IMR-90 (cell line): ENCODE data around the gene PPP1R2. TPM values are rescaled to one million over a fixed set of nuclear protein-coding genes. Genes with fewer than 3 reads are reported as not detected.

ENCODE experiments used
- ATAC-seq: fragments of 200-7000 bp; cut with Tn5 transposase; 2 replicates; pipeline ENCODE4 v1.9.1; 2020; ENCODE audit warnings: low read depth, mild to moderate bottlenecking, moderate library complexity
- BruUV-seq: library from RNA; stranded (reverse); fragments of 400-500 nt; replicated peaks from 2 replicates; lab custom pipeline; 2021; lab: Mats Ljungman, UMichigan
- CTCF ChIA-PET: fragments of 300-600 bp; formaldehyde crosslinking; extraction: SDS; loops from one replicate; lab custom pipeline; 2021; ENCODE audit warnings: antibody characterized with exemption; lab: Yijun Ruan, JAX
- POLR2A ChIA-PET: fragments of 300-600 bp; sonication (Branson Sonifier 250); formaldehyde crosslinking; loops from one replicate; lab custom pipeline; 2022; ENCODE audit warnings: antibody characterized with exemption; ENCODE audit not compliant: unreplicated experiment; lab: Charles Lee
- DNase-seq: peaks from one replicate; pipeline ENCODE4 v3.0.0; 2013
- H2AFZ ChIP-seq: replicated peaks from 2 replicates; pipeline ENCODE3; 2013; ENCODE audit warnings: low read length, mild to moderate bottlenecking; ENCODE audit not compliant: poor library complexity
- H2AK5ac ChIP-seq: 2 replicates; pipeline ENCODE4 v1.6.1; 2013; ENCODE audit warnings: low read depth, low read length, inconsistent platforms
- H2AK9ac ChIP-seq: replicated peaks from 2 replicates; pipeline ENCODE3; 2013; ENCODE audit warnings: mild to moderate bottlenecking, low read depth, low read length, moderate library complexity; ENCODE audit not compliant: poor library complexity
- H2BK120ac ChIP-seq: 2 replicates; pipeline ENCODE4 v1.6.1; 2013; ENCODE audit warnings: low read depth, low read length, inconsistent platforms
- H2BK15ac ChIP-seq: 3 replicates; pipeline ENCODE4 v1.6.1; 2013; ENCODE audit warnings: low read depth, low read length, inconsistent platforms
- H2BK20ac ChIP-seq: 2 replicates; pipeline ENCODE4 v1.6.1; 2013; ENCODE audit warnings: low read depth, mild to moderate bottlenecking, inconsistent platforms, low read length, moderate library complexity
- H2BK5ac ChIP-seq: 2 replicates; pipeline ENCODE4 v1.6.1; 2013; ENCODE audit warnings: mild to moderate bottlenecking, low read depth, low read length, inconsistent platforms; ENCODE audit not compliant: poor library complexity, severe bottlenecking
- H3K14ac ChIP-seq: replicated peaks from 2 replicates; pipeline ENCODE4 v1.6.1; 2013; ENCODE audit warnings: low read depth, low read length, inconsistent platforms
- H3K18ac ChIP-seq: 2 replicates; pipeline ENCODE4 v1.6.1; 2013; ENCODE audit warnings: low read depth, low read length, control low read depth
- H3K23ac ChIP-seq: 2 replicates; pipeline ENCODE4 v1.6.1; 2013; ENCODE audit warnings: low read depth, low read length, inconsistent platforms
- H3K27ac ChIP-seq: 2 replicates; pipeline ENCODE4 v1.5.1; 2013; ENCODE audit warnings: mild to moderate bottlenecking, control low read depth, low read length; ENCODE audit not compliant: insufficient read depth
- H3K27me3 ChIP-seq: 2 replicates; pipeline ENCODE4 v1.6.1; 2013; ENCODE audit warnings: low read length; ENCODE audit not compliant: control insufficient read depth, insufficient read depth
- H3K36me3 ChIP-seq: 2 replicates; pipeline ENCODE4 v1.6.1; 2013; ENCODE audit warnings: low read length, mixed read lengths; ENCODE audit not compliant: control insufficient read depth, insufficient read depth
- H3K4ac ChIP-seq: 2 replicates; pipeline ENCODE4 v1.6.1; 2013; ENCODE audit warnings: low read depth, low read length, inconsistent platforms
- H3K4me1 ChIP-seq: 2 replicates; pipeline ENCODE4 v1.6.1; 2013; ENCODE audit warnings: low read length, mixed read lengths; ENCODE audit not compliant: control insufficient read depth, insufficient read depth
- H3K4me2 ChIP-seq: 2 replicates; pipeline ENCODE4 v1.6.1; 2013; ENCODE audit warnings: low read depth, mild to moderate bottlenecking, control low read depth, low read length, moderate library complexity
- H3K4me3 ChIP-seq: 2 replicates; pipeline ENCODE4 v1.5.1; 2013; ENCODE audit warnings: low read depth, mild to moderate bottlenecking, control low read depth, low read length, moderate library complexity; ENCODE audit not compliant: insufficient read depth
- H3K56ac ChIP-seq: 2 replicates; pipeline ENCODE4 v1.6.1; 2013; ENCODE audit warnings: low read length, inconsistent platforms; ENCODE audit not compliant: insufficient read depth; ENCODE audit errors: extremely low read depth
- H3K79me1 ChIP-seq, 2 experiments: 2 replicates each; pipeline ENCODE4 v1.6.1; 2013; ENCODE audit warnings: low read length in 2 of 2, inconsistent platforms in 1 of 2, low read depth in 1 of 2
- H3K9ac ChIP-seq: 2 replicates; pipeline ENCODE4 v1.6.1; 2013; ENCODE audit warnings: low read depth, low read length, control low read depth
- H3K9me1 ChIP-seq: 2 replicates; pipeline ENCODE4 v1.6.1; 2013; ENCODE audit warnings: low read length, inconsistent platforms; ENCODE audit not compliant: insufficient read depth
- H3K9me3 ChIP-seq: 2 replicates; pipeline ENCODE4 v1.6.1; 2013; ENCODE audit warnings: low read length; ENCODE audit not compliant: control insufficient read depth, insufficient read depth
- H4K20me1 ChIP-seq: 2 replicates; pipeline ENCODE4 v1.6.1; 2013; ENCODE audit warnings: low read length, inconsistent platforms; ENCODE audit not compliant: insufficient read depth
- H4K5ac ChIP-seq: 2 replicates; pipeline ENCODE4 v1.6.1; 2013; ENCODE audit warnings: mild to moderate bottlenecking, low read depth, low read length, control low read depth
- H4K8ac ChIP-seq, 2 experiments: 2 replicates each; pipeline ENCODE4 v1.6.1; 2013; ENCODE audit warnings: low read depth in 2 of 2, low read length in 2 of 2, control low read depth in 1 of 2, inconsistent platforms in 1 of 2
- H4K91ac ChIP-seq: 2 replicates; pipeline ENCODE4 v1.6.1; 2013; ENCODE audit warnings: low read depth, low read length, inconsistent platforms; ENCODE audit not compliant: insufficient read depth
- BHLHE40 ChIP-seq: fragments of 150-350 bp; IDR thresholded peaks from 2 replicates; pipeline ENCODE4 v1.6.1; 2016; ENCODE audit warnings: mild to moderate bottlenecking, low read depth, low read length
- CEBPB ChIP-seq: IDR thresholded peaks from 2 replicates; pipeline ENCODE4 v1.6.1; 2012; ENCODE audit warnings: low read depth, low read length, improper control_type of control experiment
- CHD1 ChIP-seq: IDR thresholded peaks from 2 replicates; pipeline ENCODE4 v1.6.1; 2012; ENCODE audit warnings: low read depth, low read length, improper control_type of control experiment
- CTCF ChIP-seq: conservative IDR thresholded peaks from 2 replicates; pipeline ENCODE4 v1.5.1; 2012; ENCODE audit warnings: mild to moderate bottlenecking, low read depth, low read length, improper control_type of control experiment
- ELK1 ChIP-seq: fragments of 150-350 bp; IDR thresholded peaks from 2 replicates; pipeline ENCODE4 v1.6.1; 2016; ENCODE audit warnings: low read depth, mild to moderate bottlenecking, low read length, moderate library complexity, borderline replicate concordance
- FOS ChIP-seq: fragments of 150-350 bp; IDR thresholded peaks from 2 replicates; pipeline ENCODE4 v1.6.1; 2016; ENCODE audit warnings: low read depth, low read length
- MAFK ChIP-seq: IDR thresholded peaks from 2 replicates; pipeline ENCODE4 v1.6.1; 2012; ENCODE audit warnings: low read depth, low read length, improper control_type of control experiment
- MAZ ChIP-seq: IDR thresholded peaks from 2 replicates; pipeline ENCODE4 v1.6.1; 2012; ENCODE audit warnings: low read depth, mild to moderate bottlenecking, low read length, improper control_type of control experiment, moderate library complexity, borderline replicate concordance
- MXI1 ChIP-seq: IDR thresholded peaks from 2 replicates; pipeline ENCODE4 v1.6.1; 2012; ENCODE audit warnings: low read depth, mild to moderate bottlenecking, low read length, moderate library complexity, borderline replicate concordance
- NFE2L2 ChIP-seq: fragments of 150-350 bp; IDR thresholded peaks from 2 replicates; pipeline ENCODE4 v1.6.1; 2016; ENCODE audit warnings: low read depth, mild to moderate bottlenecking, low read length
- POLR2A ChIP-seq: IDR thresholded peaks from 2 replicates; pipeline ENCODE4 v1.6.1; 2012; ENCODE audit warnings: mild to moderate bottlenecking, low read depth, low read length
- RAD21 ChIP-seq: IDR thresholded peaks from 2 replicates; pipeline ENCODE4 v1.6.1; 2012; ENCODE audit warnings: low read length, improper control_type of control experiment
- RCOR1 ChIP-seq: IDR thresholded peaks from 2 replicates; pipeline ENCODE4 v1.6.1; 2012; ENCODE audit warnings: mild to moderate bottlenecking, low read length, improper control_type of control experiment; ENCODE audit not compliant: insufficient replicate concordance
- RFX5 ChIP-seq: IDR thresholded peaks from 2 replicates; pipeline ENCODE4 v1.8.0; 2012; ENCODE audit warnings: low read depth, mild to moderate bottlenecking, low read length, moderate library complexity
- SMC3 ChIP-seq: fragments of 150-350 bp; IDR thresholded peaks from 2 replicates; pipeline ENCODE4 v1.6.1; 2016; ENCODE audit warnings: low read depth, mild to moderate bottlenecking, antibody characterized with exemption, low read length, moderate library complexity
- USF2 ChIP-seq: fragments of 150-350 bp; IDR thresholded peaks from 2 replicates; pipeline ENCODE4 v1.6.1; 2017; ENCODE audit warnings: mild to moderate bottlenecking, antibody characterized with exemption, low read length, low read depth
- WGBS, 2 experiments: methylation state at CpG; one replicate each; pipeline versions ENCODE4 v1.1.5 to v1.1.7; 2013; ENCODE audit warnings: missing lambda C conversion rate in 2 of 2; ENCODE audit not compliant: insufficient read length in 1 of 2; ENCODE audit errors: extremely low coverage in 2 of 2; 5-methylcytosine and 5-hydroxymethylcytosine counted together
- dilution Hi-C: fragments of 300-500 bp; cut with HindIII; formaldehyde crosslinking; loops from one replicate; pipeline ENCODE4 v1.14.3; 2018; ENCODE audit warnings: low sequenced_read_pairs; ENCODE audit not compliant: unreplicated experiment
- in situ Hi-C: fragments of 300-500 bp; cut with MboI; formaldehyde crosslinking; loops from 3 replicates; pipeline ENCODE4 v1.14.3; 2019; ENCODE audit warnings: low sequenced_read_pairs, inconsistent platforms, mixed read lengths
- intact Hi-C: fragments of 100-400 bp; cut with micrococcal nuclease; formaldehyde crosslinking; loops from 2 replicates; pipeline ENCODE4 v1.10.0; 2022
- polyA plus RNA-seq, 3 experiments: library from polyadenylated mRNA; depleted of rRNA; stranded (reverse); fragments of >200 nt; gene quantifications; 2 replicates each; pipeline ENCODE4 v1.2.3, GENCODE V29; 2012; ENCODE audit warnings: low replicate concordance in 1 of 3
- total RNA-seq: library from RNA; depleted of rRNA; stranded (reverse); fragments of >200 nt; gene quantifications from 2 replicates; pipeline ENCODE4 v1.2.3, GENCODE V29; 2012

PPP1R2 gene
- total and polyA plus RNA-seq, 2 of the 4 experiments (the other 2 are of a cell fraction) = 9.2 to 36.0 TPM

GRCh38 chr3:195544634-195545033 lies 1.5 kb upstream of the PPP1R2 start:
- 20% methylated on average over 1 of the region's 3 CpGs; no CpG with 5 or more reads in 1 of the 2 experiments for WGBS, 2 experiments
- Histone ChIP-seq H3K23ac (no peak overlapping the region), H2BK5ac (no peak overlapping the region), H3K9me1 (peaks cover 7% of the 10 kb centered on the region), H4K20me1 (peaks cover 19% of the 10 kb centered on the region; the same call in 1 of the 2 replicates), H3K4me3 (no peak overlapping the region), H2BK20ac (no peak overlapping the region), H2BK120ac (no peak overlapping the region), H3K27me3 (peaks cover 4% of the 10 kb centered on the region; the same call in 1 of the 2 replicates), H3K79me1 (peaks cover 9 to 27% of the 10 kb centered on the region in 2 experiments; a peak in 3 of 4 replicates), H3K9me3 (no peaks in the 10 kb centered on the region), H3K36me3 (0 out of 2 replicates have a peak, but pooled peaks cover 1% of the 10 kb centered on the region), H3K18ac (no peak overlapping the region), H3K9ac (no peak overlapping the region), H2BK15ac (no peak overlapping the region), H3K4ac (no peak overlapping the region), H4K8ac (no peak overlapping the region), H3K56ac (no peak overlapping the region), H2AK5ac (no peak overlapping the region), H2AFZ (no peak overlapping the region), H4K91ac (no peak overlapping the region), H3K4me1 (peaks cover 4% of the 10 kb centered on the region), H3K27ac (no peak overlapping the region), H3K4me2 (no peak overlapping the region), H4K5ac (no peak overlapping the region), H3K14ac (no peak overlapping the region), H2AK9ac (no peak overlapping the region)
- TF ChIP-seq CTCF = no peak
- TF ChIP-seq CHD1 = no peak
- TF ChIP-seq RCOR1 = no peak
- TF ChIP-seq RFX5 = no peak
- TF ChIP-seq NFE2L2 = no peak
- TF ChIP-seq POLR2A = no peak
- TF ChIP-seq FOS = no peak
- no peak for TF ChIP-seq ELK1
- no peak for TF ChIP-seq BHLHE40
- no peak for TF ChIP-seq CEBPB
- no peak for TF ChIP-seq MAZ
- no peak for TF ChIP-seq SMC3
- TF ChIP-seq MXI1 = no peak
- TF ChIP-seq USF2 = no peak
- TF ChIP-seq MAFK = no peak
- no peak for TF ChIP-seq RAD21
- ChIA-PET POLR2A (no interaction called here), CTCF (no interaction called here)
- dilution Hi-C loops = no loop called here
- DNase-seq = no peak
- intact Hi-C loops = no loop called here
- no TSS peak for BruUV-seq
- in situ Hi-C loops = no loop called here
- no peak for ATAC-seq
